Upper lobe of left lung (tissue), 4 donors: ENCODE measurements around the gene SERPINB6.
"Not testable (repeated sequence)": the region's sequence is repeated elsewhere in the genome, so short reads cannot be mapped to it uniquely, and the experiment has no call there.

Source experiments
- EP300 ChIP-seq, 4 donors: sonication (generic); formaldehyde crosslinking; IDR thresholded peaks; one replicate each; pipeline ENCODE4 v1.5.1; 2017; ENCODE audit warnings: antibody characterized with exemption in 4 of 4, control low read depth in 2 of 4
- POLR2A ChIP-seq, 4 donors: fragments of 450-650 bp; IDR thresholded peaks; one replicate each; pipeline ENCODE4 v1.5.1; 2016 to 2017; ENCODE audit warnings: antibody characterized with exemption in 4 of 4, mild to moderate bottlenecking in 2 of 4
- POLR2AphosphoS5 ChIP-seq, 2 donors: sonication (generic); formaldehyde crosslinking; IDR thresholded peaks; one replicate each; pipeline ENCODE4 v1.5.1; 2017; ENCODE audit warnings: antibody characterized with exemption in 2 of 2
- TF ChIP-seq, protein P1 (sequence below), 6 experiments: fragments of 450-650 bp in 4 of 6; fragments of 200-600 bp in 2 of 6; sonication (generic) in 2 of 6; IDR thresholded peaks; one replicate each; pipeline ENCODE4 v1.5.1; 2016 to 2019; ENCODE audit warnings: antibody characterized with exemption in 6 of 6

DNA sequence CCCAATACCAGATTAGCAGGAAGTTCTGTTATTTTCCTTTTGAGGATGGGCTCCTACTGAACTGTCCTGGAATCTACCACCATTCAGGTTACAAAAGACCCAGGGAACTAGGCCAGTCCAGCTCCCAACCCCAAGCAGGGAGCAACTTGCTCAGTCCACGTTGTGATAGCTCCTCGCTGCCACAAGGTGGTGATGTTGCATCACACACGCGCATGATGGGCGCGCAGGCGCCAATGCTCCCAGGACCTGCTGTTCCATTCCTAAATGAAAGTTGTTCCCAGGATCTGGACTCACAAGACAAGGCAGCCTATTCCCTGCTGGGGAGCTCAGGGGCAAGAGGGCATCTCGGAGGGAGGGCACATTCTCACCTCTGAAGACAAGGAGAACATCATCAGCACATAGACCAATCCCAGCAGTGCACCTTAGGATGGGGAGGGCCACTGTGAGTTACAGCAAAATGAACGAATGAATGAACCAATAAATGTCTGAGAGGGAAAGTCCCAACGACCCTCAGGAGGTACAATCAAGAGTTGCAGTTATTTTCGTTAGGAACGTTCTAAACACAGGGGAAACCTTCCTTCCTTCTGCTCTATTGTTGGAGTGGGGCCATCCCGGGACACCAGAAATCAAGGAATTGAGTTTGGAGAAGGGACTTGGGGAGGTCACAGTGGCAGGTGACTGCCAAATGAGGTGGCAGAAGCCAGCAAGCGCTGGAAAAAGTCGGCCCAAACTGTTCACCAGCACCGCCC, 27.1 kb upstream of the SERPINB6 start:
- TF ChIP-seq, protein P1, sequence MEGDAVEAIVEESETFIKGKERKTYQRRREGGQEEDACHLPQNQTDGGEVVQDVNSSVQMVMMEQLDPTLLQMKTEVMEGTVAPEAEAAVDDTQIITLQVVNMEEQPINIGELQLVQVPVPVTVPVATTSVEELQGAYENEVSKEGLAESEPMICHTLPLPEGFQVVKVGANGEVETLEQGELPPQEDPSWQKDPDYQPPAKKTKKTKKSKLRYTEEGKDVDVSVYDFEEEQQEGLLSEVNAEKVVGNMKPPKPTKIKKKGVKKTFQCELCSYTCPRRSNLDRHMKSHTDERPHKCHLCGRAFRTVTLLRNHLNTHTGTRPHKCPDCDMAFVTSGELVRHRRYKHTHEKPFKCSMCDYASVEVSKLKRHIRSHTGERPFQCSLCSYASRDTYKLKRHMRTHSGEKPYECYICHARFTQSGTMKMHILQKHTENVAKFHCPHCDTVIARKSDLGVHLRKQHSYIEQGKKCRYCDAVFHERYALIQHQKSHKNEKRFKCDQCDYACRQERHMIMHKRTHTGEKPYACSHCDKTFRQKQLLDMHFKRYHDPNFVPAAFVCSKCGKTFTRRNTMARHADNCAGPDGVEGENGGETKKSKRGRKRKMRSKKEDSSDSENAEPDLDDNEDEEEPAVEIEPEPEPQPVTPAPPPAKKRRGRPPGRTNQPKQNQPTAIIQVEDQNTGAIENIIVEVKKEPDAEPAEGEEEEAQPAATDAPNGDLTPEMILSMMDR (IDR thresholded peaks at IDR 0.05), result peak; percentile 40 to 89 (median 80)
- TF ChIP-seq POLR2A, POLR2AphosphoS5, EP300 (IDR thresholded peaks at IDR 0.05): not testable (repeated sequence)
